Activated CD8-positive, alpha-beta memory T cell treated with anti-CD3 and anti-CD28 coated beads, Interleukin-2, amount 50 U/mL, for 1 hour (primary cell): ENCODE measurements around the gene EDC4.
"Not testable (repeated sequence)": the region's sequence is repeated elsewhere in the genome, so short reads cannot be mapped to it uniquely, and the experiment has no call there.

Experiments used
- DNase-seq: peaks from one replicate; pipeline ENCODE4 v3.0.0-alpha.2; 2020; ENCODE audit errors: extremely low read depth

Gene EDC4

DNA sequence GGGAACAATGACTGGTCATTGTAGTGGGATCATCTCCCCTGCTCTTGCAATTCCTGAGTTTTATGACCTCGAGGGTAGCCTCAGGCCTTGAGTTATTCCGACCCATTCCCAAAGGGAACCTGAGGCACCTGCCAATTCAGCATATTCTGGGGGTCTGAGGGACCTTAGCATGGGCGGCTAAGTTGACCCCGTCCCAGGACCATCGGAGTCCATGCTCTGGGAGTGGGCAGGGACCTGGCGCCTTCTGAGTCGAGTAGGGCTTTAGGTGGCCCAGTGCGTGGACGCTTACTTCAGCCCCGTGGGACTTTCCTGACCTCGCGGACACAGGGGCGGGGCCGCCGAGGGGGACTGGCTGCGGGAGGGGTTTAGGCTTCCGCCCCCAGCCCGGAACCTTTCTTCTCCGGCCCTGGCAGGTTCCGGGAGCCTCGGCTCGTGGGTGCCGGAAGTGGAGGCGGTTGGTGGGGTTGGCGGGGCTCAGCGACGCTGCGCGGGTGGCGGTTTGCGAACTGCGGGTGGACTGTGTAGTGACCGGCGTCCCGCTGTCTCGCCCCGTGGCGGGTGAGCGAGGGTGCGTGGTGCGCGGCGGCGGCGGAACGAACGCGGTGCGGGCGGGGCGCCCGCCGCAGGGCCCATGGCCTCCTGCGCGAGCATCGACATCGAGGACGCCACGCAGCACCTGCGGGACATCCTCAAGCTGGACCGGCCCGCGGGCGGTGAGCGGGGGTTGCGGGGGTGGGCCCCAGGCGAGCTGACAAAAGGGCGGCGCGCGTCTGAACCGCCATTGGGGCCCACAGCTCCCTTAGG is at the start of gene EDC4:
Gene EDC4, plus strand, starts transcription at position 422 of the 804 bp plus-strand sequence. Its CDS starts 210 bp downstream, at position 632.
- DNase-seq = peak; percentile 56

- DNase-seq = no peak
Measured at GRCh38 chr16:67825119-67825518, 47.7 kb upstream of the EDC4 start.

DNA sequence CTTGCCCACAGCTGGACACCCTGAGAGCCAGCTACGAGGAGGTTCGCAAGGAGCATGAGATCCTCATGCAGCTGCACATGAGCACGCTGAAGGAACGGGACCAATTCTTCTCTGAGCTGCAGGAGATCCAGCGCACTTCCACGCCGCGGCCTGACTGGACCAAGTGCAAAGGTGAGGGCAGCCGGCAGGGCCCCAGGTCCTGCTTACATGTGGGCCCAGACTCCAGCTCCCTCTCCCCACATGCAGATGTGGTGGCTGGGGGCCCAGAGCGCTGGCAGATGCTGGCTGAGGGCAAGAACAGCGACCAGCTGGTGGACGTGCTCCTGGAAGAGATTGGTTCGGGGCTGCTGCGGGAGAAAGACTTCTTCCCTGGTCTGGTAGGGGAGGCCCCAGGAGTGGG is 46.9 kb upstream of the EDC4 start:
- no peak for DNase-seq

- DNase-seq = no peak
Measured at GRCh38 chr16:67828651-67829050, 44.2 kb upstream of the EDC4 start.

DNA sequence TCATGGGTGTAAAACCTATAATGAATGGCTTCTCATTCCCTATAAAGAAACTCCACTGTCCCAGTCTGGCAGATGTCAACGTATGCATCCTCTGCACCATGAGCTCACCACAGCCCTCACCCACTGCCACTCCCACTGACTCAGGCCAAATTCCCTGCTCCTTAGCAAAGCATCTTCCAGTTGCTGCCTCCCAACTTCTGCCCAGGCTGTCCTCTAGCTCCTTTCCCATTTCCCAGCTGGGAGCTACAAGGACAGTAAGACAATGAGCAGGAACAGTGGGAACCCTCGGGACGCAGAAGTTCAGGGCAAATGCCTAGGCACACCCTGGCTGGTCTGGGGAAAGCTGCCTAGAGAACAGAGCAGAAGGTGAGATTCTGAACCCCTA is 39.8 kb upstream of the EDC4 start:
- no peak for DNase-seq

- DNase-seq = peak; percentile 72
Measured at GRCh38 chr16:67833415-67834241, 39.2 kb upstream of the EDC4 start.

- DNase-seq = no peak
Measured at GRCh38 chr16:67834242-67834614, 38.6 kb upstream of the EDC4 start.

GRCh38 chr16:67837190-67837589 is 35.7 kb upstream of the EDC4 start:
- not testable (repeated sequence) for DNase-seq

GRCh38 chr16:67837811-67838210 is 35.0 kb upstream of the EDC4 start:
- DNase-seq = no peak

GRCh38 chr16:67841198-67841815 is 31.5 kb upstream of the EDC4 start:
- DNase-seq = no peak

DNA sequence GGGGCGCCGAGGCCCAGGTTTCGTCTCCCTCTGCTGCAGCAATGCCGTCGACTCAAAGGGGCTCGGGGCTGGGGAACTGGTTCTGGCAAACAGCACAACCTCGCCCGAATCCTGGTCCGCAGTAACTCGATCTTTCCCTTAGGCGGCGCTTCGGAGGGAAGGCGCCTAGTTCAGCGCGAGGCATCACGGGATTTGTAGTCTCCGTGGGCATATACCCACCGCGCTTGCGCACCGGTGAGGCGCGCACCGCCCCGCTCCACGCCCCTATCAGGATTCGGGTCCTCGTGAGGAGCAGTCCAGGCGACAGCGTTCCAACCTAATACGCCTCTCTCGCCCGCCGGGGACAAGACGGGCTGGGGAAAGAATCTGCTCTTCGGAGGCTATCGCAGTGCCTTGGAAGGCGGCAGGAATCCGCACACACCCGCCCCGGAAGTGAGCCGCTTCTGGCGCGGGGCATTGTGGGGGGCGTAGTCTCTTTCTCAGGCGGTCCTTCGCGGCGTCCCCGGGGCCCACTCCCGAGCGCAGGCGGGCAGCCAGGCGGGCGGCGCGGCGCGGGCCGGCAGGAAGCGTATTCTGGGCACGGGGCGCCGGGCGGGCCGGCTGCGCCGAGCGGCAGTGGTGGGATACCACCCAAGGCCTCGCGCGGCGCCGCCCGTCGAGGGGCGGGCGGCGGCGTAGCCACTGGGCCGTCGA is 30.9 kb upstream of the EDC4 start, which contains the start of gene THAP11:
Gene THAP11, plus strand, starts transcription at position 505 of the 693 bp plus-strand sequence. CDS start 235 bp downstream, outside the sequence.
- peak; percentile 88 for DNase-seq

DNA sequence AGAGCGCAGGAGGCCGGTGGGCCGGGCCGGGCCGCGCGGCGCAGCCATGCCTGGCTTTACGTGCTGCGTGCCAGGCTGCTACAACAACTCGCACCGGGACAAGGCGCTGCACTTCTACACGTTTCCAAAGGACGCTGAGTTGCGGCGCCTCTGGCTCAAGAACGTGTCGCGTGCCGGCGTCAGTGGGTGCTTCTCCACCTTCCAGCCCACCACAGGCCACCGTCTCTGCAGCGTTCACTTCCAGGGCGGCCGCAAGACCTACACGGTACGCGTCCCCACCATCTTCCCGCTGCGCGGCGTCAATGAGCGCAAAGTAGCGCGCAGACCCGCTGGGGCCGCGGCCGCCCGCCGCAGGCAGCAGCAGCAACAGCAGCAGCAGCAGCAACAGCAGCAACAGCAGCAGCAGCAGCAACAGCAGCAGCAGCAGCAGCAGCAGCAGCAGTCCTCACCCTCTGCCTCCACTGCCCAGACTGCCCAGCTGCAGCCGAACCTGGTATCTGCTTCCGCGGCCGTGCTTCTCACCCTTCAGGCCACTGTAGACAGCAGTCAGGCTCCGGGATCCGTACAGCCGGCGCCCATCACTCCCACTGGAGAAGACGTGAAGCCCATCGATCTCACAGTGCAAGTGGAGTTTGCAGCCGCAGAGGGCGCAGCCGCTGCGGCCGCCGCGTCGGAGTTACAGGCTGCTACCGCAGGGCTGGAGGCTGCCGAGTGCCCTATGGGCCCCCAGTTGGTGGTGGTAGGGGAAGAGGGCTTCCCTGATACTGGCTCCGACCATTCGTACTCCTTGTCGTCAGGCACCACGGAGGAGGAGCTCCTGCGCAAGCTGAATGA is 30.1 kb upstream of the EDC4 start:
- DNase-seq = no peak

DNA sequence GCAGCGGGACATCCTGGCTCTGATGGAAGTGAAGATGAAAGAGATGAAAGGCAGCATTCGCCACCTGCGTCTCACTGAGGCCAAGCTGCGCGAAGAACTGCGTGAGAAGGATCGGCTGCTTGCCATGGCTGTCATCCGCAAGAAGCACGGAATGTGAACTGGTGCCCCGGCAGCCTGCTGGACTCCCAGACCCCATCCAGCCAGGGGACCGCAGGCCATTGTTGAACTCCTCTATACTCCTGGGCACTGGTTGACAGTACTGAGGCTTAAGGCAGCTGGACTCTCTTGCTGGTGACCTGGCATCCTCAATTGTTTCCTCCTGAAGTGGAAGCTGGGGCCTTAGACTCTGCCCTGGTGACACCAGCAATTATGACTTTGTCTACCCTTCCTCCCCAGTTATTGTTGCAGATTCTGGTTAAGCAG is 29.5 kb upstream of the EDC4 start:
- DNase-seq = no peak

DNA sequence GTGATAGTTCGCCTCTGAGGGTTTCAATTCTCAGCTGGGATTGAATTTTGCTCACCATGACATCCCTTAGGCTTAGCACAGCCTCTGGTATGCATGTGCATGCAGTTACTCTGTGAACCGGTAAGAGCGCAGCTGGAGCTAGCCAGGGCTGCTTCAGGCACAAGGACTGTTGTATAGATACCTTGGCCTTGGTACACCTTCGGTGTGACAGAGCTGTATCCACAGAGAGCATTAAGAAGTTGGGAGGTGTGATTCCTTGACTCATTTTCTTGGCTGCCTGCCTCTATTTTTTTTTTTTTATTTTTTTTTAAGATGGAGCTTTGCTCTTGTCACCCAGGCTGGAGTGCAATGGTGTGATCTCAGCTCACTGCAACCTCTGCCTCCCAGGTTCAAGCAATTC is 28.4 kb upstream of the EDC4 start:
- no peak for DNase-seq

DNA sequence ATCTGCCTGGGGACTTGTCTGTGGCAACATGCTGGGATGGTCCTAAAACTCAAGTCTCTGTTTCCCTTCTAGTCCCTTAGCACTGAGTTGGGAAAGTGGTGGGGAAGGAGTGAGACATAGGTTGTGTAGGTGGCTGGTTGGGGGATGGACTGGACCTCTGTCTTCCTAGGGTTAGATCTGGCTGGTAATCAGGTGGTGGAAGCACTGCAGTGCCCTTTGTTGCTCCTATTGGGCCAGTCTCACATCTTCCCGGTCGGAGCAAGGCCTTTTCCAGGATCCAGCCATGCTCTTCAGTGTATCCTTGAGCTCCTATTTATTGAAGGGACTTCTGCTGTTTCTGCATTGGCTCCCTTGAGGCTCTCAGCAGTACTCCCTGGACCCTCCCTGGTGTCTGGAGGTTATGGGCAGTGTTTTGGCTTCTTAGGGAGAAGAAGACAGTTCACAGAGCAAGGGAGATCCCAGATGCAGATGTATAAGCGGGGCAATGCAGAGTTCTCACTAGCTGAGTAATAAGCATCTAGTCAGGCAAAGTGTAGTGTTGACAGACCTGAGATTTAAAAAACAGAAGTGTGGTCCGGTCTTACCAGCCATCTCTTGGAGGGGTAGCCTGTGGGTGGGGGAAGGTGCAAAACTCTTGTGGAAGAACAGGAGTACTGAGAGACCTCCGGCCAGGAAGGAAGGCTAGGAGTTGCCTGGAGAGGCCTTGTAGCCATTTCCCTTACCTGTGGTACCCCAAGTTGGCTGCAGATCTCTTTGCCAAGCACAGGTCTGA is 27.4 kb upstream of the EDC4 start:
- DNase-seq = no peak

DNA sequence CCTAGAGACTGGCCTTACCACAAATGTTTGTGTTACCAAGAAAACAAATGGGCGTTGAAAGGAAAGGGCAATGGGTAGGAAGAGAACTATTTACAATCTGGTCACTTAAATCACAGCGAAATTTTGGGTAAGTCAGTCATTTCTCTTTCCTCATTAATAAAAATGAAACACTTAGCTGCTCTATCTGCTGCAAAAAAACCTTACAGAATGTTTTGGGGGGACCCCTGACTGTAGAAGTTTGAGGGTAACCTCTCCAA is 26.9 kb upstream of the EDC4 start:
- DNase-seq = no peak

- DNase-seq = peak; percentile 86
Measured at GRCh38 chr16:67846320-67847063, 26.4 kb upstream of the EDC4 start, which contains the start of gene NUTF2. TSS of gene NUTF2 (plus strand) at chr16:67846933. CDS start at chr16:67865131, 18,198 bp downstream.

- DNase-seq = no peak
Measured at GRCh38 chr16:67847064-67847861, 25.6 kb upstream of the EDC4 start, which contains the start of gene CENPT. TSS of gene CENPT (minus strand) at chr16:67847693. CDS start at chr16:67833859, 13,834 bp downstream.

DNA sequence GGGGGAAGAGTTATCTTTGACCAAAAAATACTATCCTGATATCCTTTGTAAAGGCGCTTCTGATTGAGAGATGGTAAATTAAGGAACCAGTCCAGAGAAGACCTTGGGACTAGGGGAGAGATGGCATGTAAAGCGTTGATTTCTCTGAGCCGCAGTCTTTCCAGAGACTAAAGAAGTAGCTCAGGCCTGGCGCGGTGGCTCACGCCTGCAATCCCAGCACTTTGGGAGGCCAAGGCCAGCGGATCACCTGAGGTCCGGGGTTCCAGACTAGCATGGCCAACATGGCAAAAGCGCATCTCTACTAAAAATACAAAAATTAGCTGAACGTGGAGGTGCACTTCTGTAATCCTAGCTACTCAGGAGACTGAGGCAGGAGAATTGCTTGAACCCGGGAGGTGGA is 24.7 kb upstream of the EDC4 start:
- no peak for DNase-seq
